ENCODE results near the gene CLSTN2.
A peak's percentile ranks its signal among the peaks of the same experiment; 100 is the strongest.

The CLSTN2 gene

GRCh38 chr3:140199743-140200142 is 264.8 kb downstream of the CLSTN2 start:
- TF ChIP-seq ZNF518A (tag by site-specific recombination; conservative IDR thresholded peaks at IDR 0.05; ENCODE audit: low read depth) (no peak), ZNF521 (tag by site-specific recombination; IDR thresholded peaks at IDR 0.05) (no peak), REST (tag by site-specific recombination; IDR thresholded peaks at IDR 0.05) (no peak), ZNF510 (tag by site-specific recombination; IDR thresholded peaks at IDR 0.05; ENCODE audit: insufficient replicate concordance) (no peak), ZNF266 (tag by site-specific recombination; IDR thresholded peaks at IDR 0.05; ENCODE audit: low read depth) (no peak)
- H3K4me1 ChIP-seq (ENCODE audit: control insufficient read depth, insufficient read depth, low read length) = peaks cover 9% of the 10 kb centered on the region
- H3K36me3 ChIP-seq (ENCODE audit: control insufficient read depth in 2 of 2, insufficient read depth in 1 of 2, low read length in 2 of 2) = no peaks in the 10 kb centered on the region
- no peak overlapping the region for H3K27ac ChIP-seq (ENCODE audit: extremely low read depth, low read depth, low read length)
- H3K4me3 ChIP-seq (ENCODE audit: low read depth, low read length) = no peak overlapping the region
- ChIA-PET CTCF (no interaction called here), POLR2A (no interaction called here)
- no peaks in the 10 kb centered on the region for H3K9me3 ChIP-seq (ENCODE audit: control insufficient read depth, insufficient read depth, low read depth, low read length)

GRCh38 chr3:140203510-140203909 is 268.5 kb downstream of the CLSTN2 start:
- no peaks in the 10 kb centered on the region for H3K36me3 ChIP-seq (ENCODE audit: control insufficient read depth in 2 of 2, insufficient read depth in 1 of 2, low read length in 2 of 2)
- ChIA-PET POLR2A (interaction anchor here (0.6 kb wide), 1 partner anchor 126 kb away, joined by 3 read pairs; no protein-coding TSS in a partner anchor), CTCF (no interaction called here)
- no peak overlapping the region for H3K27ac ChIP-seq (ENCODE audit: extremely low read depth, low read depth, low read length)
- H3K4me1 ChIP-seq (ENCODE audit: control insufficient read depth, insufficient read depth, low read length) = peaks cover 9% of the 10 kb centered on the region
- H3K4me3 ChIP-seq (ENCODE audit: low read depth, low read length) = no peak overlapping the region
- H3K9me3 ChIP-seq (ENCODE audit: control insufficient read depth, insufficient read depth, low read depth, low read length) = no peaks in the 10 kb centered on the region
- TF ChIP-seq FEZF1 (tag by site-specific recombination; IDR thresholded peaks at IDR 0.05) = peak; percentile 61
- TF ChIP-seq AEBP2 (tag by site-specific recombination; IDR thresholded peaks at IDR 0.05; ENCODE audit: borderline replicate concordance) = no peak
- TF ChIP-seq ZNF132 (tag by site-specific recombination; IDR thresholded peaks at IDR 0.05; ENCODE audit: borderline replicate concordance) = no peak
- TF ChIP-seq ZNF280D (tag by site-specific recombination; IDR thresholded peaks at IDR 0.05) = no peak
- TF ChIP-seq HOXA7 (CRISPR knock-in tag; IDR thresholded peaks at IDR 0.05; ENCODE audit: borderline replicate concordance) = no peak
- TF ChIP-seq ZNF549 (tag by site-specific recombination; IDR thresholded peaks at IDR 0.05) = no peak
- TF ChIP-seq ZNF121 (tag by site-specific recombination; IDR thresholded peaks at IDR 0.05) = no peak
- no peak for TF ChIP-seq PRDM2 (tag by site-specific recombination; IDR thresholded peaks at IDR 0.05; ENCODE audit: borderline replicate concordance)
- TF ChIP-seq ZFP3 (tag by site-specific recombination; IDR thresholded peaks at IDR 0.05; ENCODE audit: low read depth) = no peak
- no peak for TF ChIP-seq TRIM28 (IDR thresholded peaks at IDR 0.05; ENCODE audit: borderline replicate concordance, low read length)

Data from HEK293 (cell line).